ENCODE results near the gene ZMPSTE24. TPM values are rescaled to one million over a fixed set of nuclear protein-coding genes. Genes with fewer than 3 reads are reported as not detected.

The ZMPSTE24 gene
- total and polyA plus RNA-seq, 2 of the 4 experiments (the other 2 are of a cell fraction), result 21.0 to 28.9 TPM

- Histone ChIP-seq H3K56ac (ENCODE audit: extremely low read depth, insufficient read depth, low read length) (no peak overlapping the region), H4K5ac (ENCODE audit: low read depth, low read length) (no peak overlapping the region), H3K14ac (replicated peaks; ENCODE audit: low read depth, low read length) (no peak overlapping the region), H2BK20ac (ENCODE audit: low read depth, low read length) (no peak overlapping the region), H3K27ac (ENCODE audit: insufficient read depth, low read length) (no peak overlapping the region), H4K91ac (ENCODE audit: insufficient read depth, low read depth, low read length) (no peak overlapping the region), H3K18ac (ENCODE audit: low read depth, low read length) (no peak overlapping the region), H3K4me2 (ENCODE audit: low read depth, low read length) (no peak overlapping the region), H4K8ac (ENCODE audit: low read depth in 2 of 2, low read length in 2 of 2) (no peak overlapping the region), H3K9ac (ENCODE audit: low read depth, low read length) (no peak overlapping the region), H3K79me1 (ENCODE audit: low read depth in 1 of 2, low read length in 2 of 2) (no peaks in the 10 kb centered on the region), H2AFZ (replicated peaks; ENCODE audit: low read length, poor library complexity) (no peak overlapping the region), H3K4ac (ENCODE audit: low read depth, low read length) (no peak overlapping the region), H3K4me3 (ENCODE audit: insufficient read depth, low read depth, low read length) (no peak overlapping the region), H2AK9ac (replicated peaks; ENCODE audit: low read depth, low read length, poor library complexity) (no peak overlapping the region), H3K36me3 (ENCODE audit: control insufficient read depth, insufficient read depth, low read length) (no peaks in the 10 kb centered on the region), H2AK5ac (ENCODE audit: low read depth, low read length) (no peak overlapping the region), H2BK5ac (ENCODE audit: low read depth, low read length, poor library complexity, severe bottlenecking) (no peak overlapping the region), H3K9me1 (ENCODE audit: insufficient read depth, low read length) (no peaks in the 10 kb centered on the region), H2BK15ac (ENCODE audit: low read depth, low read length) (no peak overlapping the region), H3K27me3 (ENCODE audit: control insufficient read depth, insufficient read depth, low read length) (peaks cover 5% of the 10 kb centered on the region), H3K4me1 (ENCODE audit: control insufficient read depth, insufficient read depth, low read length) (no peaks in the 10 kb centered on the region), H4K20me1 (ENCODE audit: insufficient read depth, low read length) (no peaks in the 10 kb centered on the region; the same call in 1 of the 2 replicates), H2BK120ac (ENCODE audit: low read depth, low read length) (no peak overlapping the region), H3K23ac (ENCODE audit: low read depth, low read length) (no peak overlapping the region), H3K9me3 (ENCODE audit: control insufficient read depth, insufficient read depth, low read length) (peaks cover 5% of the 10 kb centered on the region; the same call in 1 of the 2 replicates)
- WGBS, 2 experiments (ENCODE audit: extremely low coverage in 2 of 2, insufficient read length in 1 of 2), result 80% methylated on average over 2 of the region's 8 CpGs; no CpG with 5 or more reads in 1 of the 2 experiments
- POLR2A ChIA-PET (ENCODE audit: unreplicated experiment), result interaction anchor here (1.7 kb wide), 1 partner anchor 184 kb away, joined by 4 read pairs; no protein-coding TSS in a partner anchor
- ATAC-seq (ENCODE audit: low read depth) (no peak), DNase-seq (no peak)
- in situ Hi-C loops (cut with MboI; ENCODE audit: low sequenced_read_pairs) (loop anchor here (5.0 kb wide), 3 partner anchors 65 to 255 kb away; no protein-coding TSS in a partner anchor), intact Hi-C loops (cut with micrococcal nuclease) (loop anchor here (5.0 kb wide), 2 partner anchors 420 to 520 kb away; no protein-coding TSS in a partner anchor), dilution Hi-C loops (cut with HindIII; ENCODE audit: low sequenced_read_pairs, unreplicated experiment) (no loop called here)
- CTCF ChIA-PET, result interaction anchor here (0.5 to 3.4 kb wide), 11 partner anchors 12 to 259 kb away, joined by 3 to 47 read pairs (median 4); no protein-coding TSS in a partner anchor
- BruUV-seq (replicated peaks), result no TSS peak
- TF ChIP-seq FOS (IDR thresholded peaks at IDR 0.05; ENCODE audit: low read depth, low read length) (no peak), POLR2A (IDR thresholded peaks at IDR 0.05; ENCODE audit: low read depth, low read length) (no peak), MXI1 (IDR thresholded peaks at IDR 0.05; ENCODE audit: borderline replicate concordance, low read depth, low read length) (no peak), MAZ (IDR thresholded peaks at IDR 0.05; ENCODE audit: borderline replicate concordance, low read depth, low read length) (no peak)
Measured at GRCh38 chr1:40337443-40337842, 79.4 kb downstream of the ZMPSTE24 start.
